Measurements from ENCODE around the gene CELSR1.
A peak's percentile ranks its signal among the peaks of the same experiment; 100 is the strongest.

The CELSR1 gene

GRCh38 chr22:46557736-46558480 is 20.5 kb upstream of the CELSR1 start:
- no peak for DNase-seq (ENCODE audit: low read depth, low spot score)

DNA sequence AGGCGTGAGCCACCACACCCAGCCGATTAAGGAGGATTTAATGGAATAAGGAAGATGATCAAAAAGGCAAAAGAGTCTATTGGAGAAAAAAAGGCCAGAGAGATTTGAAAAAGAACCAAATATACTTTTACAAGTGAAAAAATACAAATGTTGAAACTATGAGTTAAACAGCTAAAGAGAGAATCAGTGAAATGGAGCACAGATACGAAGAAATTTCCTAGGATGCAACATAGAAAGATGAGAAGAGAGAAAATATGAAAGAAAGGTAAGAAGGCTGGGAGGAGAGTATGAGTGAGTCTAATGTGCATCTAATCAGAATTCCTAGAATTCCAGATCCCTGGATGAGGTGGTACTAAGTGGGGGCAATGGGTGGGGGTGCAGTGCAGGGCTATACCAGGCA is 19.4 kb upstream of the CELSR1 start:
- DNase-seq (ENCODE audit: low read depth, low spot score): no peak

DNA sequence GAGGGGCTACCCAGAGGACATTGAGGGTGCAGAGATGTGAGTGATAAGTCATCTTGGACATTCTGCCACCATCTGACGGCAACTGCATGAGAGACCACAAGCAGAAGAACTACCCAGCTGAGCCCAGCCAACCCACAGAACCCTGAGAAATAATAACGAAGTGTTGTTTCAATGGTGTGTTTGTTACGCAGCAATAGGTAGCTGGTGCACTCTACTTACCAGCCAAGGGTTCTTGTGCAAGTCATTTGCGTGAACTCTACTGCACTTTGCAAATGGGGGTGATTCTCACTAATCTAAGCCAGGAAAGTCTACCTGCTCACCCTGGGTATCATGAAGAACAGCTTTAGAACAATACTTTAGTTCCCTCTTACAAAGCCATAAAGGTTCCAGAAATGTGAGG is 15.8 kb upstream of the CELSR1 start:
- DNase-seq (ENCODE audit: low read depth, low spot score): no peak

DNA sequence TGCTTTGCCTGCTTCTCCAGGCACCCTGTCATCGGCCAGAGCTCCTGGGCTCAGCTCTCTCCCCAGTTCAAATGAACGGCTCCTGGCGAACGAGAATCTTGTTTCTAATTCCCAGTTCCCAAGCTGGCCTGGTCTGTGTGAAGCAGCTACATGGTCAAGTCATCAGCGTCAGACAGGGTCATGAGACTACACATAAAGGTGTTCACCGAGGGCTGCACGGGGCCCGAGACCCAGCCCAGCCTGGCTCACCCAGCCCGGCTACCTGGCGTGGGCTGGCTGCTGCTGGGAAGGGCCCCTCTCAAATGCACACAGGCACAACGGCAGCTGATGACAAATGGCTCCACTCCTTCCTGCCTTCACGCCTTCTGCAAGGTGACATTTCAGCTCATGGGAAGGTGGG is 14.6 kb upstream of the CELSR1 start:
- DNase-seq (ENCODE audit: low read depth, low spot score): no peak

DNA sequence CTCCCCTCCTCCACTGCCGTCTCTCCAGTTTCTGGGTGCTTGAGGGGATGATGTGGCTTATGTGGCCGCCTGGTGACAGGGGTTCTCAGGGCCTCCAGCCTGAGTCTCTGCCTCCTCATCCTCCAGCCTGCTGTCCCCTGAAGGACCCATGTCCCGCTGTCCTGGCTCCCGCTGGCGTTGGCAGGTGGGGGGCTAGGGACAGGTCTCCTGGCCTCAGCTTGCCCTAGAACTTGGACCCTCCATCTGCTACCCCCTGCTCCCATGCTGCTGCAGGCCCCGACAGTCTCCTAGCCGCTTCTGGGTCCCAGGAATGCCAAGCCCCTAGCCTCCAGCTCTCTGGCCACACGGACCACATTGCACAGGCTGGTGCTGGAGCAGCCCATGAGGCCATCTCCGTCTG is 13.9 kb upstream of the CELSR1 start:
- DNase-seq (ENCODE audit: low read depth, low spot score): no peak

DNA sequence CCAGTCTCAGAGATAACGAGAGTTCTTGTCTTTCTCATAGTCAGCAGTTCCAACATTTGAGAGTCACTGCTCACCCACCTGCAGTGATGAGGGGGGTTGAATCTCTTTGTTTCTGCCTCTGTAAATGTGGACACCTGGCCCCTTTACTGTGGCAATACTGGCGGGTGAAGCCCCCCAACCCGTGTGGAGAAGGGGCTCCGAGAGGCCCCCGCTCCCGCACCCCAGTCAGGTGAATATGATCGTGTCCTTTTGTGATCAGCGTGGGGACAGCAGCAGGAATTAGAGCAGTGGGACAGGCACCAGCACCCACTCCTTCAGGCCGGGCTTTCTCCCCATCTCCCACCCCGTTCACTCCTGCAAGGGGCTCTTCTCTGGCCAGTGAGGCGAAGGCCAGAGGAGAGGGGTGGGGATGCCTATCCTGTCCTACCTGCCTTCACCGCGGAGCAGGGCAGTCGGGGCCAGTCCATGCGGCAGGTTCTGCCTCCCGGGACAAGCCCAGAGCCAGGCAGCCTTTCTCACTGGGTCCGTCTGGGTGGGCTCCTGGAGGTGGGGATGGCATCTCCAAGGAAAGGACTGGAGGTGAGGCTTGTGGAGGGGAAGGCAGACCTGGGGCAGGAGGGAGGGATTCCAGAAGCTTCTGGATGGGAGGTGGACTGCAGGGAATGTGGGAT is 12.7 kb upstream of the CELSR1 start:
- DNase-seq (ENCODE audit: low read depth, low spot score): no peak

DNA sequence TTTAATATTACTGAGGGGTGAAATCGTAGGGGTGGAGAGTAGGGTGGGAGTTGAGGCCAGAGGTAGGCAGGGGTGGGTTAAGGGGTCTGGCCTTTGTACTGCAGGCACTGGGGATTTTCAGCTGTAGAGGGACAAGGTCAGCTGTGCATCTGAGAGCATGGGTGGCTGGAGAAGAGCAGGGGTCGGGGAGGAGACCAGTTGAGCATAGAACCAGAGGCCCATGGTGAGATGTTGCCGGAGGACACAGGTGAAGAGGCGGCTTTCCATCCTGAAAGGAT is 12.1 kb upstream of the CELSR1 start:
- DNase-seq (ENCODE audit: low read depth, low spot score): no peak

GRCh38 chr22:46547883-46548244 is 10.4 kb upstream of the CELSR1 start:
- DNase-seq (ENCODE audit: low read depth, low spot score): peak; percentile 46

DNA sequence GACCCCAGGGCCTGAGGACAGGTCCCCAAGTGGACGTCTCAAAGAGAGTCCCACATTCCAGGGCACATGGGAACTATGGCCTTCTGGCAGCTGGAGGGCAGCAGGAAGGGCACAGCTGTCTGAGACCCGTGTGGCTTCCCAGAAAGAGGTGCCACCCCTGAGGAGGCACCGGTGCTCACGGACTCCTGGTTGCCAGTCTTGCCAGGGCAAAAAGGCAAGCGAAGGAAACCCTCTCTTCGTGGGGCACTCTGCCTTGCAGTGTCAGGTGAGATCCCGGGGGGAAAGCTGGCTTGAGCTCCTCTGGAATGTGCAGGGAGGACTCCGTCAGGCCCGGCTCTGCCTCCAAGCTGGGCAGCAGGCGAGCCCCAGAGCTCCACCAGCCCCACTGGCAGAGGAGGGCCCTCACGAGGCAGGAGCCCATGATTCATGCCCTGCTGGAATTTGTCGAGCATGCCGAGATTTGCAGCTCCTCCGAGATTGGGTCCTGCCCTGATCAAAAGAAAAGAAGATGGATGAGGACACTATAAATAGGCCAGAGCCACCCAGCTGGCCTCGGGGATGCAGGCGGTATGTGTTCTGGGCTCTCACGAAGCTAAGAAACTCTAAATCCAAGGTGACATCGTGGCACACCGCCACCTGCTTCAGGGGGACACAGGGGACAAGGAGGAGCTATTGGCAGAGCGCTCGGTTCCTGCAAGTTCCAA is 9.9 kb upstream of the CELSR1 start:
- DNase-seq (ENCODE audit: low read depth, low spot score): peak; percentile 36

GRCh38 chr22:46546466-46547178 is 9.2 kb upstream of the CELSR1 start:
- no peak for DNase-seq (ENCODE audit: low read depth, low spot score)

- no peak for DNase-seq (ENCODE audit: low read depth, low spot score)
These were observed 7.8 kb upstream of the CELSR1 start for GRCh38 chr22:46545086-46545792.

DNA sequence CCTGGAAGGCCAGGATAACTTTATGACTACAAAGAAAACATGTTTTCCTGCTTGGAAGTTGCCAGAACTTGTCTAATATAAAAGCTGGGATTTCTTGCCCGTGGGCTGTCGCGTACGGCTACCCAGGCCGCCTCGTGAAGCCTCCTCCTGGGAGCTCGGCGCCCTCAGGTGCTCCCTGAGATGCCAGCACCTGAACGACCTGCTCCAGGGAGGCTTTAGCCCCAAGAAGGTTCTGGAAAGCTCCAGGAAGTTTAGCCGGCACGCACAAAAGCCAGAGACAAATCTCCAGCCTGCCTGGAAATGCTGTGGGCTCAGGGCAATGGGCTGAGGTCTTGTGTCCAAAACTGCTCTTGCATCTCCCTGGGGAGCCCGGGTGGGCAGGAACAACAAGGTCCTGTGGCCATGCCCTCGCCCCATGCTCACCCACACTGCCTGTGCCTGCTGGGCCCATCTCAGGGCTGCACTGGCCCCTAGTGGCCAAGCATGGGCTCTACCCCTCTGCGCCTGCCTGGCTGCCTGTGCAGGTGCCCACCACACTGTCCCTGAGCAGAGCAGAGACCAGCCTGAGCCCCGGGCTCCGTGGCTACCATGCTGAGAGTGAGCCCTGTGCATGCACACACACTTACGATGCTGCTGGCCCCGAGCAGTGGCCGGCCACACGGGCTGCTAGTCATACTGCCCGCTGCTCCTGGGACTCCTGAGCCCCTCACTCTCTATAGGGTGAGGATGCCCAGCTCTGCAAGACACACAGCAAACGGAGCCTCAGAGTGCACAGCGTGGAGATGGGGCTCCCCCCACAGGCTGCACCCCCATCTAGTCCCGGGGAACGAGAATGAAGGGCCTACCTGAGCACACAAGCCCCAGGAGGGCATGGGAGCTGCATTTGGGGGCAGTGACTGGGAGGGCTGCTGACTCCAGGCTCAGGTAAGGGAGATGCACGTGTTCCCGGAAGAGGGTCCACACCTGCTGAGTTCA is 4.9 kb upstream of the CELSR1 start:
- no peak for DNase-seq (ENCODE audit: low read depth, low spot score)

DNA sequence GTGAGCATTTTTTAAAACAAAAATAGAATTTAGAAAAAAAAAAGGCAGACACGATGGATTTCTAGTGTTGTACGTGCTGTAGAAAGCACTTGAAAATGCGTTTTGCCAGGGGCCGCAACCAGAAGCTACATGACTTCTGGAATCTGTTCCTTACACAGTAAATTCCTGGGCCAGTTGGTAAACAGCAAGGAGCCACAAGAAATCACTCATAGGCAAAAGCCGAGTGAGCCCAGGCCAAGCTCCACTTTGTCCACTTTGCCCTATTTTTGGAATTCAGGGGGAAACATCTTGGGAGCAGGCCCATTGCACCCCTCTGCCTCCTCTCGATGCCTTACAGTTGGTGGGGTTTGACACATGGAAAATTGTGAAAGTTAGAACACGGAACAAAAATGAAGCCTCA is 4.1 kb upstream of the CELSR1 start:
- no peak for DNase-seq (ENCODE audit: low read depth, low spot score)

DNA sequence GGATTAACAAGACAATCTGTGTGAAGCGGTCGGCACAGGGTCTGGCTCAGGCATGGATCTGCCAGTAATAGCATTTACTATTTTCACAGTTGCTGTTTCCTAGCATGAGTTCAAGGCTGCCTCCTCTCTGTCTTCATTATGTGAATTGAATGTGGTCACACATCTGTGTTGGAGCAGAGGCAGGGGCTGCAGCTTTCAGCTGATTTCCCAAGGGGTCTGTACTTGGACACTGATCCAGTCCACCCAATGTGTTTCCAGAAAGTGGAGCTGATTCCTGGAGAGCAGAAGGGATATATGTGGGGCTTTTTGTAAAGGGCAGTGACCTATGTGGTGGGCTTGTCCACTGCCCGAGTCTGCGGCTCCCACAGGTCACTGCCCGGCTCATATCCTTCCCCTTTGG is 3.5 kb upstream of the CELSR1 start:
- no peak for DNase-seq (ENCODE audit: low read depth, low spot score)

DNA sequence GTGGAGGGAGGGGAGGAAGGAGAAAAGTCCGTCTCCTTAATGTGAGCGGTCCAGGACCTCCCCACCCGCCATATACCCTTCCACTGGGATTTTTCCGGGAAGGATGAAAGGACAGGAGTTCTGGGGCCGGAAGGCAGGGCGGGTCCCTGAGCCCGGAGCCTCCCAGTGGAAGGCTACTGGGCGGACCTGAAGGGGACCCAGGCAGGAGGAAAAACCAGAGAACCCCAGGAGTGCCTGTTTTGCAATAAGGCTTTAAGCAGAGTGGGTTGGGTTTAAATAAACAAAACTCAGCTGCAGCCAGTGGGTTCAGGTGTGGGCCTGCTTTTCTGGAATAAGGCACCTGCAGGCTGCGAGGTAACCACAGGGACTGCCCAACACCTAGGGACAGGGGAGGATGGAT is 1.7 kb upstream of the CELSR1 start:
- DNase-seq (ENCODE audit: low read depth, low spot score): no peak

DNA sequence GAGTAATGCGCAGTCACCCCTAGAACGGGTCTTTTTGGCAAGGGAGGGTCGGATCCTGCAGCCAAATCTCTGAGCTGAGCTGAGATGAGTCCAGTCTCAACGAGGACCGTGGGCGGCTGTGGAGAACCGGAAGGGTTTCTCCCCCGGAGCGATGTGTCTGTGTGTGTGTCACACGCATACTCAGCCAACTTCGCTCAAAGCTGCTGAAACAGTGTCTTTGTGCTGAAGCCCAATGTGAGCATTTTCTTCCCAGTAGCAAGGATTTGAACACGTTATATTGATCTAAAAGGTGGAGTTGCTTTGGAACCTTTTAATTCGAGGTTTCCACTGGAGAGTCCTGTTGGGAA is 1.4 kb upstream of the CELSR1 start:
- DNase-seq (ENCODE audit: low read depth, low spot score): no peak

DNA sequence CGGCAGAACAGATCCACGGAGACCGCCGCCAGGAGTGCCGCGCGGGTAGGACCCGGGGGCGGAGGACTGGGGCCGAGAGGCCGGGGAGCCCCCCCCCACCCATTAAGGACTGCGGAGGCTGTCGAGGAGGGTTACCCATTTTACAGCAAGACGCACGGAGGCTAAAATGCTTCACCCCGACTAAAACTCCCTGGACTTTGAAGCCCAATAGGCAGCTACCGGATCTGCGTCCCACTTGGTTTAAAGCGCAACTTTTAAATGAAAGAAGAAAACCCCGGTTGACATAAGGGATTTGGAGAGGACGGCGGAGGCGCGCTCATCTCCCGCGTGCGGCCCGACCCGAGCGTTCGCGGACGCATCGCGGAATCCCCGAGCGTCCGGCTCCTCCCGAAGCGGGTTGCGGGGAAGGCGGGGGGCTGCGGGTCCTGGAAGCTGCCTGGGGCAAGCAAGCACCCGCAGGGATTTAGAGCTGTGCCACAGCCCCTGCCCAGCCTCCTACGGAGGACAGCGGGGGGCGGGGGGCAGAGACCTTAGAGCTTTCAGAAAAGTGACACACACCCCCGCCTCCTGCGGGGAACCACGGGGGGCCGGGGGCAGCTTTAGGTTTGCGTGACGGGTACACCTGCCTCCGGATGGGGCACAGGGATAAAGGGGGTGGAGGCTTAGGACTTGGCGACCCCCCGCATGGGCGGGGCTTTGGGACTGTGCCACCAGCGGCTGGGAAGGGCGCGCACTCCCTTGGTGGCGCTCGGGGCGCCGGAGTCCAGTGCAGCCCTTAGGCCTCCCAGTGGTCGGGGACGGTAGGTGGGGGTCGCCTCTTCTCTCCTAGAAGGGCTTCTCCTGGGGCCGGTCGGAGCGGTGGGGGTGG is 760 bp upstream of the CELSR1 start:
- DNase-seq (ENCODE audit: low read depth, low spot score): no peak

GRCh38 chr22:46536537-46537224 is 739 bp downstream of the CELSR1 start:
- no peak for DNase-seq (ENCODE audit: low read depth, low spot score)

GRCh38 chr22:46535876-46536536 is 1.4 kb downstream of the CELSR1 start:
- DNase-seq (ENCODE audit: low read depth, low spot score): no peak
